Osteocyte (in vitro differentiated cells): ENCODE data around the gene BIRC6. TPM values are rescaled to one million over a fixed set of nuclear protein-coding genes. Genes with fewer than 3 reads are reported as not detected.

Experiments
- DNase-seq: peaks from one replicate; pipeline ENCODE4 v3.0.0; 2021; ENCODE audit warnings: mixed read lengths; ENCODE audit not compliant: unreplicated experiment; ENCODE audit errors: extremely low spot score
- H3K27ac Mint-ChIP-seq: one replicate; pipeline ENCODE4 v1.8.0; 2021; ENCODE audit warnings: mild to moderate bottlenecking, mixed read lengths; ENCODE audit not compliant: unreplicated experiment
- H3K27me3 Mint-ChIP-seq: one replicate; pipeline ENCODE4 v1.8.0; 2021; ENCODE audit warnings: mixed read lengths; ENCODE audit not compliant: unreplicated experiment
- H3K36me3 Mint-ChIP-seq: one replicate; pipeline ENCODE4 v1.8.0; 2021; ENCODE audit warnings: mixed read lengths; ENCODE audit not compliant: unreplicated experiment
- H3K4me1 Mint-ChIP-seq: one replicate; pipeline ENCODE4 v1.8.0; 2021; ENCODE audit warnings: mixed read lengths; ENCODE audit not compliant: unreplicated experiment
- H3K4me3 Mint-ChIP-seq: one replicate; pipeline ENCODE4 v1.8.0; 2021; ENCODE audit warnings: mild to moderate bottlenecking, moderate library complexity, mixed read lengths; ENCODE audit not compliant: unreplicated experiment
- H3K9me3 Mint-ChIP-seq: one replicate; pipeline ENCODE4 v1.8.0; 2021; ENCODE audit warnings: mixed read lengths; ENCODE audit not compliant: unreplicated experiment
- CTCF ChIP-seq: fragments of 200-600 bp; sonication (generic); IDR thresholded peaks from 2 replicates; pipeline ENCODE4 v1.5.0; 2021; ENCODE audit warnings: antibody characterized with exemption, mild to moderate bottlenecking, moderate library complexity
- total RNA-seq: library from RNA; stranded (reverse); gene quantifications from 2 replicates; pipeline ENCODE4 v1.2.1, GENCODE V29; 2021

BIRC6 gene
- total RNA-seq, 1 donor from 2014 or later, result 98.8 TPM

- Mint-ChIP-seq H3K36me3 (peaks cover 26% of the 10 kb centered on the region), H3K27me3 (no peaks in the 10 kb centered on the region), H3K4me1 (no peaks in the 10 kb centered on the region), H3K27ac (no peak overlapping the region), H3K4me3 (no peak overlapping the region), H3K9me3 (no peaks in the 10 kb centered on the region)
- TF ChIP-seq CTCF, result no peak
- DNase-seq, result no peak
Observed at GRCh38 chr2:32399221-32399620, 42.4 kb downstream of the BIRC6 start.

GRCh38 chr2:32402091-32402490 is 45.3 kb downstream of the BIRC6 start:
- H3K27ac Mint-ChIP-seq, result peak overlapping the region; percentile 45
- H3K4me3 Mint-ChIP-seq, result no peak overlapping the region
- H3K36me3 Mint-ChIP-seq, result peaks cover 22% of the 10 kb centered on the region
- H3K27me3 Mint-ChIP-seq, result no peaks in the 10 kb centered on the region
- H3K4me1 Mint-ChIP-seq, result no peaks in the 10 kb centered on the region
- DNase-seq, result no peak
- no peaks in the 10 kb centered on the region for H3K9me3 Mint-ChIP-seq
- no peak for TF ChIP-seq CTCF

GRCh38 chr2:32403782-32404181 is 47.0 kb downstream of the BIRC6 start:
- no peaks in the 10 kb centered on the region for H3K27me3 Mint-ChIP-seq
- H3K4me3 Mint-ChIP-seq, result no peak overlapping the region
- no peaks in the 10 kb centered on the region for H3K9me3 Mint-ChIP-seq
- no peak for TF ChIP-seq CTCF
- peaks cover 24% of the 10 kb centered on the region for H3K36me3 Mint-ChIP-seq
- peaks cover 2% of the 10 kb centered on the region for H3K4me1 Mint-ChIP-seq
- no peak overlapping the region for H3K27ac Mint-ChIP-seq
- DNase-seq, result no peak

GRCh38 chr2:32404691-32405090 is 47.9 kb downstream of the BIRC6 start:
- DNase-seq, result no peak
- Mint-ChIP-seq H3K9me3 (no peaks in the 10 kb centered on the region), H3K4me1 (peaks cover 2% of the 10 kb centered on the region), H3K4me3 (no peak overlapping the region), H3K36me3 (peaks cover 29% of the 10 kb centered on the region), H3K27me3 (no peaks in the 10 kb centered on the region), H3K27ac (no peak overlapping the region)
- TF ChIP-seq CTCF, result no peak

- H3K27ac Mint-ChIP-seq, result no peak overlapping the region
- DNase-seq, result no peak
- TF ChIP-seq CTCF, result no peak
Observed at GRCh38 chr2:32416519-32416918, 59.7 kb downstream of the BIRC6 start.

More at GRCh38 chr2:32416519-32416918, 59.7 kb downstream of the BIRC6 start:
- no peaks in the 10 kb centered on the region for H3K27me3 Mint-ChIP-seq
- peaks cover 29% of the 10 kb centered on the region for H3K36me3 Mint-ChIP-seq
- no peaks in the 10 kb centered on the region for H3K9me3 Mint-ChIP-seq
- peaks cover 12% of the 10 kb centered on the region for H3K4me1 Mint-ChIP-seq
- no peak overlapping the region for H3K4me3 Mint-ChIP-seq
